ENCODE results near the gene WDR44. TPM values are rescaled to one million over a fixed set of nuclear protein-coding genes. Genes with fewer than 3 reads are reported as not detected.

WDR44 gene
- total and polyA plus RNA-seq, 10 of the 15 experiments (the other 5 are each of a cell fraction or from before 2014, with no cell fraction given), result 3.4 to 14.0 (median 11.6) TPM

- no peak for TF ChIP-seq PRDM15 (CRISPR knock-in tag; IDR thresholded peaks at IDR 0.05)
- TF ChIP-seq MEF2A (IDR thresholded peaks at IDR 0.05; ENCODE audit: insufficient read depth, low read depth, low read length), result peak; percentile 82
- TF ChIP-seq SREBF1 (IDR thresholded peaks at IDR 0.05; ENCODE audit: low read length), result no peak
- TF ChIP-seq CHD1 (IDR thresholded peaks at IDR 0.05; ENCODE audit: low read depth, low read length), result no peak
- no peak for TF ChIP-seq RBBP5 (conservative IDR thresholded peaks at IDR 0.05)
- TF ChIP-seq, protein P1, sequence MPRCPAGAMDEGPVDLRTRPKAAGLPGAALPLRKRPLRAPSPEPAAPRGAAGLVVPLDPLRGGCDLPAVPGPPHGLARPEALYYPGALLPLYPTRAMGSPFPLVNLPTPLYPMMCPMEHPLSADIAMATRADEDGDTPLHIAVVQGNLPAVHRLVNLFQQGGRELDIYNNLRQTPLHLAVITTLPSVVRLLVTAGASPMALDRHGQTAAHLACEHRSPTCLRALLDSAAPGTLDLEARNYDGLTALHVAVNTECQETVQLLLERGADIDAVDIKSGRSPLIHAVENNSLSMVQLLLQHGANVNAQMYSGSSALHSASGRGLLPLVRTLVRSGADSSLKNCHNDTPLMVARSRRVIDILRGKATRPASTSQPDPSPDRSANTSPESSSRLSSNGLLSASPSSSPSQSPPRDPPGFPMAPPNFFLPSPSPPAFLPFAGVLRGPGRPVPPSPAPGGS (IDR thresholded peaks at IDR 0.05; ENCODE audit: borderline replicate concordance, insufficient read depth, low read depth, low read length, poor library complexity, severe bottlenecking), result no peak
- TF ChIP-seq CUX1 (IDR thresholded peaks at IDR 0.05; ENCODE audit: insufficient replicate concordance, low read depth, low read length), result no peak
- no peak for TF ChIP-seq NFYB (IDR thresholded peaks at IDR 0.05; ENCODE audit: insufficient read depth, low read depth, low read length)
- TF ChIP-seq FOXM1 (IDR thresholded peaks at IDR 0.05; ENCODE audit: low read depth, low read length), result peak; percentile 77; the same call in 1 of the 2 replicates
- no peak for TF ChIP-seq IKZF1 (conservative IDR thresholded peaks at IDR 0.05)
- TF ChIP-seq PAX5 (IDR thresholded peaks at IDR 0.05; ENCODE audit: borderline replicate concordance, low read depth, low read length), result no peak
- no peak for TF ChIP-seq MTA3 (IDR thresholded peaks at IDR 0.05; ENCODE audit: borderline replicate concordance, low read length)
- TF ChIP-seq SP1 (IDR thresholded peaks at IDR 0.05; ENCODE audit: low read depth, low read length), result no peak
- TF ChIP-seq RUNX3 (IDR thresholded peaks at IDR 0.05; ENCODE audit: low read length), result peak; percentile 31; the same call in 1 of the 2 replicates
- TF ChIP-seq SRF (IDR thresholded peaks at IDR 0.05; ENCODE audit: low read depth in 2 of 2, low read length in 2 of 2), result no peak
- TF ChIP-seq MXI1 (IDR thresholded peaks at IDR 0.05; ENCODE audit: low read depth, low read length), result no peak
Observed at GRCh38 chrX:118348186-118348810, 2.4 kb downstream of the WDR44 start (continued).

All from GM12878 (cell line).